GM21786 (cell line): ENCODE results near the gene CD274.
"Not testable (repeated sequence)": the region's sequence is repeated elsewhere in the genome, so short reads cannot be mapped to it uniquely, and the experiment has no call there.

Source experiments
- ATAC-seq: cut with Tn5 transposase; IDR thresholded peaks from one replicate; pipeline ENCODE4 v1.9.1; 2021; ENCODE audit not compliant: unreplicated experiment

The CD274 gene

GRCh38 chr9:5450359-5451091, at the start of gene CD274:
TSS of gene CD274 (plus strand) at chr9:5450542. CDS start at chr9:5456114, 5,572 bp downstream.
- peak; percentile 46 for ATAC-seq

- no peak for ATAC-seq
Measured at GRCh38 chr9:5402217-5402616, 48.1 kb upstream of the CD274 start.

GRCh38 chr9:5408596-5408995, 41.7 kb upstream of the CD274 start:
- ATAC-seq = no peak

GRCh38 chr9:5416953-5417352, 33.4 kb upstream of the CD274 start:
- ATAC-seq = no peak

DNA sequence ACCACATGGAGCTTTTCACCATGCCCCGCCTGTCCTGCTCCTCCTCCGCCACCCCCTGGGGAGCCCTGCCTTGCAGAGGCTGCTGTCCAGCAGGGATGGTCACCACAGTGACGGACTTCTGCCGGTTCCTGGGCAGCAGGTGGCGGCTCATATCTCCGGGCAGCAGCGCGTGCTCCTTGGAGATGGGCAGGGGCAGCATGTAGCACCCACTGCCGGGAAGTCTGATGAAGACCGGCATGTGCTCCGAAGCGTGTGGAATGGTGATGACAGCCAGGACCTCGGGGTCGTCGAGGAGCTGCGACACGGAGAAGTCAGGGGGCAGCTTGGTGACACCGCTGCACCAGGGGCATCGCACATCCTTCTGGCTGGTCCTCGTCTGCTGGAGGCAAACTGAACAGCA, 31.9 kb upstream of the CD274 start:
- no peak for ATAC-seq

DNA sequence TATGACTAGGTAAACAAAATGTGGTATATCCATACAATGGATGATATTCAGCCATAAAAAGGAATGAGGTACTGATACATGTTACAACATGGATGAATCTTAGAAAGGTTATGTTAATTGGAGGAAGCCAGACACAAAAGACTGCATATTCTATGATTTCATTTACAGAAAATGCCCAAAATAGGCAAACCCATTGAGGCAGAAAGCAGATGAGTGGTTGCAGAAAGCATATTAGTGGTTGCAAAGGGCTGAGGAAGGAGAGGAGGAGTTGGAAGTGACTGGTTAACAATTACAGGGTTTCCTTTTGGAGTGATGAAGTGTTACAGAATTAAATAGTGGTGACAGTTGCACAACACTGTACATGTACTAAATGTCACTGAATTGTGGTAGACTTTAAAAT, 30.4 kb upstream of the CD274 start:
- ATAC-seq = no peak

- no peak for ATAC-seq
Measured at GRCh38 chr9:5421163-5421562, 29.2 kb upstream of the CD274 start.

GRCh38 chr9:5422276-5422675, 28.1 kb upstream of the CD274 start:
- ATAC-seq = no peak

GRCh38 chr9:5425006-5425628, 25.2 kb upstream of the CD274 start:
- ATAC-seq = no peak

GRCh38 chr9:5427005-5427404, 23.3 kb upstream of the CD274 start:
- ATAC-seq = no peak

DNA sequence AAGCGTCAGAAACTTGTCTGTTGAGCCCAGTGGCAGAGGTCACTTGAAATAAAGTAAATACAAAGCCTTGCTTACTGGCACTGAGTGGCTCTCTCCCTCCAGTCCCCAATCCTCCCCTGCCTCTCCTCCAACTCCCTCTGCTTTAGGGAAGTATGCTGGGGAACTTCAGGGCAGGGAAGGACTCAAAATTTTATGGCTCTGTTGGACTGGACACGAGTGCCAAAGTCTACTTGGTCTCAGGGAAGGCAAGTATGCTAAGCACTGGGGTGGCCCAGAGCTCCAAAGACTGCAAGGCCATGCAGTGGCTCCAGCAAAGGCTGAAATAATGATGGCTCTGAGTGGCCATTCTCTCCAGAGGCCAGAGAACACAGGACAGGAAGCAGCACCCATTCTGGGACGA, 22.2 kb upstream of the CD274 start:
- ATAC-seq = no peak

DNA sequence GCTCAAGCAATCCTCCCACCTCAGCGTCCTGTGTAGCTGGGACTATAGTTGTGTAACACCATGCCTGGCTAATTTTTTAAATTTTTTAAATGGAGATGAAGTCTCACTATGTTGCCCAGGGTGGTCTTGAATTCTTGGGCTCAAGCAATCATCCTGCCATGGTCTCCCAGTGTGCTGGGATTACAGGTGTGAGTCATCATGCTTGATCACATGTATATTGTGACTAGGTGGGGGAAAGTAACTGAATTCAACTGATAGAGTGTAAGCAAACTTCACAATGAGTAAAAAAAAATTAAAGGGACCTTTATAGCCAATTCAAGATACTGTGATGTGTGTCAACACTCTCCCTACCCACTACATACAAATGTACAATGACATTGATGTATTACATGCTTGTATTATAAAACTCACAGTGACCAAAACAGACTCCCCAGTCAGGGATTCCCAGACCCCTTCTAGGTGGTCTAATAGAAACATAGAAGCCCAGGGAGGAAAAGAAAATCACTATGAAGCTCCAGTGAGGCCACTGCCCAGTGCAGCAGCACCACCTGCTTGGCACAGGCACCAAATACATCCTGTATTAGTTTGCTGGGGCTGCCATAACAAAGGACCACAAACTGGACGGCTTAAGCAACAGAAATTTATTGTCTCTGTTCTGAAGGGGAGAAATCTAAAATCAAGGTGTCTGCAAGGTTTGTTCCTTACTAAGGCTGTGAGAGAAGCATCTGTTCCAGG, 21.4 kb upstream of the CD274 start:
- ATAC-seq = no peak

DNA sequence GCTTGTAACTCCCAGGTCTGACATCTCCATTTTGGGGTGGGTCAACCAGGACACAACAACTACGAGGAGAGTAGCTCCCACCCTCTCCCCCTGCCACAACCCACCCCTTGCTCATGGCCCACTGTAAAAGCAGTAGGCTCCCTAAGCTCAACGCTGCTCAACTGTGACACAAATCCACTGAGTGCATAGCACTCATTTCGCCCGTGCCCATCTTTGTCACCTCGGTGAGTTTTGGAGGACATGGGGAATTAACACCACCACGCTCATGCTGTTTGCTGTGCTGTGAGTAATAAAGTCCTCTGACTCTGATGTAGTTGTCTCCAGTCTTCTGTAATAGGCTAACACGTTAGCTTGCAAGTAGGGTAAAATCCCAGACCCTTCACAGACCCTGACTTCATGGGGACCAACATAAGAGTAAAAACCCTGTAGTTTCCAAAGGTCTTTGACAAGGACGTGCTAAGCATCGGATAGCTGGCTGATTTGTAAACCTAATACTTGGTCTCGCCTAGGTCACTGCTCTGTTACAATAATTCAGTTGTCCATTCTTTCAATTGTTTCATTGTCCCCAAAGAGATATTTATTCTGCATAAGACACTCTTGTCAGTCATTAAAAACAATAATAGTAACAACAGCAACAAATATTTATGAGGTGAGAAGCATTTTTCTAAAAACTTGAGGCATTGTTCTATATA, 20.3 kb upstream of the CD274 start:
- no peak for ATAC-seq

DNA sequence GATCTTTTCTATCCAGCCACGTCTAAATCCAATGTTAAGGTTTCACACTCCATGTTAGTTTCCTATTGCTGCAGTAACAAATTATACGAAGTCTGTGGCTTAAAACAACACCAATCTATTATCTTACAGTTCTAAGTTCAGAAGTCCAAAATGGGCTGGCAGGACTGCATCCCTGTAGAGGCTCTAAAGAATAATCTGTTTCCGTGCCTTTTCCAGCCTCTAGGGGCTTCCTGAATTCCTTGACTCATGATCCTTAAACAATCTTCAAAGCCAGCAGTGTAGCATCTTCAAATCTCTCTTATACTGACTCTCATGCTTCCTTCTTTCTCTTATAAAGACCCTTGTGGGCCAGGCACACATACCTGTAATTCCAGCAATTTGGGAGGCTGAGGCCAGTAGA, 19.4 kb upstream of the CD274 start:
- no peak for ATAC-seq

DNA sequence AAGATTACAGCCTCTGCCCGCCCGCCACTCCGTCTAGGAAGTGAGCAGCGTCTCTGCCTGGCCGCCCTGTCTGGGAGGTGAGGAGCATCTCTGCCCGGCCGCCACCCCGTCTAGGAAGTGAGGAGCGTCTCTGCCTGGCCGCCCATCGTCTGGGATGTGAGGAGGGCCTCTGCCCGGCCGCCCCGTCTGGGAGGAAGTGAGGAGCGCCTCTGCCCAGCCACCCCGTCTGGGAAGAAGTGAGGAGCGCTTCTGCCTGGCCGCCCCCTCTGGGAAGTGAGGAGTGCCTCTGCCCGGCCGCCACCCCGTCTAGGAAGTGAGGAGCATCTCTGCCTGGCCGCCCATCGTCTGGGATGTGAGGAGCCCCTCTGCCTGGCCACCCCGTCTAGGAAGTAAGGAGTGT, 17.5 kb upstream of the CD274 start:
- ATAC-seq = not testable (repeated sequence)

- ATAC-seq = not testable (repeated sequence)
Measured at GRCh38 chr9:5433328-5433727, 17.0 kb upstream of the CD274 start.

DNA sequence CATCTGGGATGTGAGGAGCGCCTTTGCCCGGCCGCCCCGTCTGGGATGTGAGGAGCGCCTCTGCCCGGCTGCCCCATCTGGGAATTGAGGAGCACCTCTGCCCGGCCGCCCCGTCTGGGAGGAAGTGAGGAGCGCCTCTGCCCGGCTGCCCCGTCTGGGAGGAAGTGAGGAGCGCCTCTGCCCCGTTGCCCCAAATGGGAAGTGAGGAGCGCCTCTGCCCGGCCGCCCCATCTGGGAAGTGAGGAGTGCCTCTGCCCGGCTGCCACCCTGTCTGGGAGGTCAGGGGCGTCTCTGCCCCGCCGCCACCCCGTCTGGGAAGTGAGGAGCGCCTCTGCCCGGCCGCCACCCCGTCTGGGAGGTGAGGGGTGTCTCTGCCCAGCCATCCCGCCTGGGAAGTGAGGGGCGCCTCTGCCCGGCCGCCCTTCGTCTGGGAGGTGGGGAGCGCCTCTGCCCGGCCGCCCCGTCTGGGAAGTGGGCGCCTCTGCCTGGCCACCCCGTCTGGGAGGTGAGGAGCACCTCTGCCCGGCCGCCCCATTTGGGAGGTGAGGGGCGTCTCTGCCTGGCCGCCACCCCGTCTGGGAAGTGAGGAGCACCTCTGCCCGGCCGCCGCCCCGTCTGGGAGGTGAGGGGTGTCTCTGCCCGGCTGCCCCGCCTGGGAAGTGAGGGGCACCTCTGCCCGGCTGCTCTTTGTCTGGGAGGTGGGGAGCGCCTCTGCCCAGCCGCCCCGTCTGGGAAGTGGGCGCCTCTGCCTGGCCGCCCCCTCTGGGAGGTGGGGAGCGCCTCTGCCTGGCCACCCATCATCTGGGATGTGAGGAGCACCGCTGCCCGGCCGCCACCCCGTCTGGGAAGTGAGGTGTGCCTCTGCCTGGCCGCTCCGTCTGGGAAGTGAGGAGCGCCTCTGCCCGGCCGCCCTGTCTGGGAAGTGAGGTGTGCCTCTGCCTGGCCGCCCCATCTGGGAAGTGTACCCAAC, 16.2 kb upstream of the CD274 start:
- not testable (repeated sequence) for ATAC-seq

- no peak for ATAC-seq
Measured at GRCh38 chr9:5435912-5436311, 14.4 kb upstream of the CD274 start.

DNA sequence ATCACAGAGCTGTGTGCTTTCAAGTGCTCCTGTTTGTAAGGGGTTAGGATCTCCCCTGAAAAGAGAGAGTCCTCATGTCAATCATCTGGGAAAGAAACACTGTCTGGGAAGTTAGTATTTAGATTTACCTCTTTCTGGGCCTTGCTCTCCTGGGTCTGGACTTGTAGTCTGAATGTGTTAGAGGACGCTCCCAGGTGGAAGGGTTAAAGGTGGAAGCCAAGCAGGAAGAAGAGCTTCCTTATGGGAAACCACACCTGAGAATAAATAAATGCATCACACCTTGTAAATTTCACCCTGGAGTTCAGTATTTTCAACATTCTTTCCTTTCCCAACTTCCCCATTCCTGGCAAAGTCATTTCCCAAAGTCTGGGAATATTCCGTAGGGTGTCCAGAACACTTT, 13.9 kb upstream of the CD274 start:
- no peak for ATAC-seq
